DMS 273 (cell line): ENCODE measurements around the gene ACTR8.

Experiments
- DNase-seq: peaks from one replicate; lab custom pipeline; 2025; ENCODE audit not compliant: unreplicated experiment; lab: John Stamatoyannopoulos, UW

Gene ACTR8

DNA sequence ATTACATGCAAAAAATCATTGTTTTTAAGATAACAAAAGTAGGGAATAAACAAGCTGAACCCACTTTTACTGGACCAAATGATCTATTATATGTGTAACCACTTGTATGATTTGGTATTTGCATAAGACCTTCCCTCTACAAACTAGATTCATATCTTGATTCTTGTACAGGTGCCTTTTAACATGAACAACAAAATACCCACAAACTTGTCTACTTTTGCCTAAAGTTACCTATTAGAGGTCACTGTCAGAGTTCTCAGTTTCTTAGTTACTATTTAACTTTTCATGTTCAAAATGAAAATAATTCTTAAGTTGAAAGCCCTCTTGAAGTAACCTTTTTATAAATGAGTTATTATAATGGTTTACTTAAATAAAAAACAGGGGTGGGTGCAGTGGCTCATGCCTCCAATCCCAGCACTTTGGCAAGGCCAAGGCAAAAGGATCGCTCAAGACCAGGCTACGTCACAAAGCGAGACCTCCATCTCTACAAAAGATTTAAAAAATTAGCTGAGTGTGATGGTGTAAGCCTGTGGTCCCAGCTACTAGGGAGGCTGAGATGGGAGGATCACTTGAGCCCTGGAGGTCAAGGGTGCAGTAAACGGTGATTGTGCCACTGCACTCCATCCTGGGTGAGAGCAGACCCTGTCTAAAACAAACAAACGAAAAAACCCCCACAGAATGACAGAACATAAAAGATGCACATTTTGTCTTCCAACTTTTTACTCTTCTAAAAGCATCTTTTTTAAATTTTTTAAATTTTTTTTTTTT, 16.0 kb downstream of the ACTR8 start:
- DNase-seq = no peak

DNA sequence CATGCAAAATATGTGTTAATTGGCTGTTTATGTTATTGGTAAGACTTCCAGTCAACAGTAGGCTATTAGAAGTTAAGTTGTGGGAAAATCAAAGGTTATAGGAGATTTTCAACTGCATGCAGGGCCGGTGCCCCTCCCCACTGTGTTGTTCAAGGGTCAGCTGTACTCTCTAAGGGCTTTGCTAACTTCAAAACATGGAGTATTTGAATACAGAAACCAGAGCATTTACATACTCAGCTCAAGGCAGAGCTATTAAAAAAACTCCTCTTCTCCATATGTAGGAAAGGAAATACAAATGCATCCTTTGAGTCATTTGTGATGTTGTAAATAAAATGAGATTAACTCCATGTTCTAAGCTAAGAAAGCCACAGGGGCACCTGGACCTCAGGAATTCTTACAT, 18.8 kb downstream of the ACTR8 start:
- DNase-seq = no peak

GRCh38 chr3:53862241-53862640, 19.7 kb downstream of the ACTR8 start:
- DNase-seq = no peak

DNA sequence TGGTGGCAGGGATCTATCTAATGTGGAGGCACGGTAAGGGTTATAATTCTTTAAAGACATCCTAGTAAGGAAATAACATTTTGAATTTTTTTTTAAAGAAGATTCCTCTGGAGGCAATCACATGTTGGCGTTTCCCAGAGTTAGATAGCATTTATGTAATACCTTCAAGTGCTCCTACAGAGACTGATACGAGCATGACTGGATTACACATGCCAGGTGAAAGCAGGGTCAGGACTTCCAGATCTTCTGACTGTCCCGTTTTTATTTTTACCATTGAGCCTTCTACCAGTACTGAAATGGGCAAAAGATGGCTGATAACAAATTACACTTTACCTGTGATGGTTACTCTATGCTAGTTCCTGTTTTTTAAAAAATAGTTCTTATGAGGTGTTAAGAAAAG, 21.8 kb downstream of the ACTR8 start:
- no peak for DNase-seq

GRCh38 chr3:53859178-53859577, 22.8 kb downstream of the ACTR8 start:
- DNase-seq = no peak

GRCh38 chr3:53858096-53858741, 23.7 kb downstream of the ACTR8 start:
- DNase-seq = no peak

DNA sequence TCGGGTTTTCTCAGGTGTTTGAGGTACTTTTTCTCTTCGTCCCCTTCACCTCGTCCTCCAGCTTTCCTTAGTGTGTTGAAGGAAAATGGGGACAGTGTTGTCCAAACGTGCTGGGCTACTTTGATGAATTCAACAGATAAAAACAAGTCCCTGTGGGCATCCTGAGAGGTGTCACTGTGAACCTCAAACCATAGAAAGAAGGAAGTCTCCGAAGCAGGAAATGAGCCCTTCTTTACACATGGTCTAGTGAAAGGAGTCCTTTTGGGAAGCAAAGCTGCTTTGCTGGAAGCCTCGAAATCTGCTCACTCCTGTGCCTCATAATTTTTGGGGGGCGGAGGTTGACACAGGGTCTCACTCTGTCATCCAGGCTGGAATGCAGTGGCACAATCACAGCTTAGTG, 25.0 kb downstream of the ACTR8 start:
- no peak for DNase-seq

GRCh38 chr3:53850895-53851294, 31.1 kb downstream of the ACTR8 start:
- DNase-seq = peak; percentile 21

- DNase-seq = no peak
Measured at GRCh38 chr3:53849916-53850315, 32.0 kb downstream of the ACTR8 start.

GRCh38 chr3:53846851-53847155, 35.1 kb downstream of the ACTR8 start:
- DNase-seq = no peak

GRCh38 chr3:53846134-53846850, 35.7 kb downstream of the ACTR8 start, which contains the start of the genes CHDH and IL17RB:
Gene CHDH (minus strand): TSS chr3:53846419. CDS start chr3:53824008, 22,411 bp downstream.
Gene IL17RB (plus strand): TSS chr3:53846568. CDS start chr3:53846589, 21 bp downstream.
- DNase-seq = peak; percentile 74

DNA sequence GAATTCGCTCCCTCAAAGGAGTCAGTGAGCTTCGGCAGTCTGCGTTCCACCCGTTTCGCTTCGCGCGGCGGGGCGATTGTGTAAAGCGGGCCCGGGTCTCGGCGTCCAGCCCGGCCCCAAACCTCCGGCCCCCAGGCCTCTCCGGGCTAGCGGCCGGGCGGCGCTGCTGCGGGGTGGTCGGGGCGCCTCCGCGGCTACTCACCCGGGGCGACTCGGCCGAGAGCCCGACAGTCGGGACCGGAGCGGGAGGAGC, 36.1 kb downstream of the ACTR8 start:
- no peak for DNase-seq

GRCh38 chr3:53845103-53845880, 36.7 kb downstream of the ACTR8 start:
- peak; percentile 66 for DNase-seq

- DNase-seq = peak; percentile 22
Measured at GRCh38 chr3:53844262-53845102, 37.5 kb downstream of the ACTR8 start.

DNA sequence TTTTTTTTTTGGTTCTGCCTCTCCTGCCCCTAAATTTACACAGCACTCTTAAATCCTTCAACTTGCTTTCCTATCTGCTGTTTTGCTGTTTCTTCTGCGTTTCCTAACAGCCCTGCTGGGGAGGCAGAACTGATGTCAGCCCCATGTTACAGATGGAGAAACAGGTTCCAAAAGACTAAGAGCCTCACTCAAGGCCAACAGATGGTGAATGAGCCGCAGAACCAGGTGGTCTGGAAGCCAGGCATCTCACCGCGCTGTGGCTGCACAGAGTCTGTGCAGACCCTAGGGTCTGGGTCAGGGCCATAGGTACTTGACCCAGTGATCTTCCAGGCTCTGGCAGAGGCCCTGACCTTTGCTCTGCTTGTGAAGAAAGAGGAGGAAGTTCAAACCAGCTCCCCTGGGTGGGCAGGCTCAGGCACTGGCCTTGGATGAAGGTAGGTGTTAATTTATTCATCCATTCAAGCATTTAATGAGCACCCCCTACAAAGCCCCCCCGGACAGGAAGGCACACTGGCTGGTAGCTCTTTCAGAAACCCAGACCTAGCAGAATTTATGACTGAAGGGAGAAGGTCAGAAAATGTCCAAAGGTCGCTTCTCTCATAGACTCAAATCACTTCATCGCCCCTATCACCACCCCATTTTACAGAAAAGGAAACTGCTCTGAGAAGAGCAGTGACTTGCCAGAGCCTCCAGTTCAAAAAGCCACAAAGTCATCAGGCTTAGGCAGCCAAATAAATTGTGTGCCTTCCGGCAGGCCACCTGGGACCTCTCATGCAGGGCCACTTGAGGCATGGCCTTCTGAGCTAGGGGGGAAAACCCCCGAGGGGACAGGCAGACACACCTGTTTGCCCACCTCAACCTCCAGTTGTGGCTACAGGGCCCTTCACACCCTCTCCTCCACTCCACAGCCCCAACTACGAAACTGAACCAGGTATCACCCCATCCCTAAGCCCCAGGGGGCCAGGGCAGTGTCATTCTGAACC, 38.5 kb downstream of the ACTR8 start:
- peak; percentile 80 for DNase-seq

- peak; percentile 36 for DNase-seq
Measured at GRCh38 chr3:53842436-53843194, 39.3 kb downstream of the ACTR8 start.

DNA sequence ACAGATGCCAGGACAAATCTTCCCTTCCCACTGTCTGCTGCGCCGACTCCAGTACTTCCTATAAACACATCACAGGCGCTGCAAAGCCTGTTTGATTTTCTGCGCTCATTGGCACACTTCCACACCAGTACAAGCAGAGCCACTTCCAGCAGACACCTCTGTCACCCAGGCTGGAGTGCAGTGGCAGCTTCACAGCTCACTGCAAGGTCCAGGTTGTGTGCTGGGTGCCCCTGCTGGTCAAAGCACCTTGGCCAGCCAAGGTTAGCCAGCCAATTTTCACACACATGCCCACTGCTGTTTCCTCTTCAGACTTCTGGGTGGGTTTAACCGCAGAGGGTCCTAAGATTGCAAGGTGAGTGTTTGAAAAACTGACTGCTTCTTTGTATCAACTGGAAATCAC, 40.7 kb downstream of the ACTR8 start:
- no peak for DNase-seq

- DNase-seq = no peak
Measured at GRCh38 chr3:53837331-53837730, 44.6 kb downstream of the ACTR8 start.
